HCT116 (cell line): ENCODE data around the gene COX20. TPM values are rescaled to one million over a fixed set of nuclear protein-coding genes. Genes with fewer than 3 reads are reported as not detected.

Source experiments
- ATAC-seq: fragments of 200-7000 bp; cut with Tn5 transposase; 2 replicates; pipeline ENCODE4 v1.9.1; 2020; ENCODE audit warnings: mild to moderate bottlenecking, moderate library complexity
- BruUV-seq: library from RNA; stranded (reverse); fragments of 400-500 nt; replicated peaks from 2 replicates; lab custom pipeline; 2021; lab: Mats Ljungman, UMichigan
- CTCF ChIA-PET: fragments of 300-600 bp; sonication (Branson Sonifier 250); formaldehyde crosslinking; loops from one replicate; lab custom pipeline; 2021; ENCODE audit warnings: antibody characterized with exemption; lab: Charles Lee
- POLR2A ChIA-PET: fragments of 300-600, 350-600 bp; sonication (Branson Sonifier 250); formaldehyde crosslinking; loops from one replicate; lab custom pipeline; 2021; ENCODE audit warnings: antibody characterized with exemption; lab: Charles Lee
- RAD21 ChIA-PET, 2 experiments: fragments of 300-600 bp; sonication (Branson Sonifier 250); formaldehyde crosslinking; loops; one replicate each; lab custom pipeline; 2023; ENCODE audit warnings: low total read pairs in 2 of 2; ENCODE audit not compliant: uncharacterized antibody in 2 of 2, unreplicated experiment in 2 of 2, low non-redundant PET in 1 of 2; lab: Charles Lee
- DNase-seq: peaks from one replicate; pipeline ENCODE4 v3.0.0-alpha.2; 2010; ENCODE audit warnings: low read depth, low spot score
- H2AFZ ChIP-seq: fragments of 200-600 bp; shearing (Covaris generic), sonication (generic); 2 replicates; pipeline ENCODE4 v1.6.1; 2017; ENCODE audit warnings: low read depth, mixed run types, mixed read lengths, antibody characterized with exemption, low read length; ENCODE audit not compliant: poor library complexity, severe bottlenecking
- H3K27ac ChIP-seq: 2 replicates; pipeline ENCODE4 v1.5.1; 2012; ENCODE audit warnings: low read depth, low read length
- H3K27me3 ChIP-seq: fragments of 200-600 bp; sonication (generic); 2 replicates; pipeline ENCODE4 v1.6.1; 2016; ENCODE audit warnings: mixed run types, low read length, mixed read lengths; ENCODE audit not compliant: insufficient read depth
- H3K36me3 ChIP-seq, 2 experiments: fragments of 200-500 bp in 1 of 2; fragments of 200-600 bp in 1 of 2; sonication (Bioruptor generic) in 1 of 2; sonication (generic) in 1 of 2; 2 replicates each; pipeline versions ENCODE4 v1.5.1 to v1.6.1; 2014 to 2016; ENCODE audit warnings: low read length in 2 of 2, inconsistent platforms in 1 of 2, mixed read lengths in 1 of 2, mixed run types in 1 of 2; ENCODE audit not compliant: insufficient read depth in 2 of 2, control insufficient read depth in 1 of 2
- H3K4me1 ChIP-seq, 2 experiments: fragments of 200-600 bp in 1 of 2; sonication (generic) in 1 of 2; 2 replicates each; pipeline versions ENCODE4 v1.5.1 to v1.6.1; 2012 to 2017; ENCODE audit warnings: low read length in 2 of 2, inconsistent platforms in 1 of 2, mild to moderate bottlenecking in 1 of 2, mixed read lengths in 1 of 2, mixed run types in 1 of 2, moderate library complexity in 1 of 2; ENCODE audit not compliant: insufficient read depth in 2 of 2, control insufficient read depth in 1 of 2
- H3K4me2 ChIP-seq: fragments of 200-600 bp; sonication (generic); 2 replicates; pipeline ENCODE4 v1.6.1; 2017; ENCODE audit warnings: mixed run types, low read length, mixed read lengths
- H3K4me3 ChIP-seq, 2 experiments: fragments of 200-600 bp in 1 of 2; sonication (generic) in 1 of 2; replicated peaks in 1 of 2; 2 replicates each; pipeline ENCODE4 v1.5.1; 2011 to 2016; ENCODE audit warnings: low read length in 2 of 2, control low read depth in 1 of 2, low read depth in 1 of 2, mild to moderate bottlenecking in 1 of 2, mixed read lengths in 1 of 2, mixed run types in 1 of 2
- H3K79me2 ChIP-seq: fragments of 200-600 bp; sonication (generic); 2 replicates; pipeline ENCODE4 v1.6.1; 2017; ENCODE audit warnings: mild to moderate bottlenecking, mixed run types, low read length, moderate library complexity, mixed read lengths; ENCODE audit not compliant: insufficient read depth
- H3K9ac ChIP-seq: fragments of 200-600 bp; sonication (generic); 2 replicates; pipeline ENCODE4 v1.6.1; 2016; ENCODE audit warnings: low read length, mixed read lengths
- H3K9me2 ChIP-seq: fragments of 200-600 bp; sonication (generic), shearing (Covaris generic); 2 replicates; pipeline ENCODE4 v1.6.1; 2017; ENCODE audit warnings: mixed run types, mild to moderate bottlenecking, moderate library complexity; ENCODE audit not compliant: insufficient read depth
- H3K9me3 ChIP-seq, 2 experiments: fragments of 200-500 bp in 1 of 2; fragments of 200-600 bp in 1 of 2; sonication (Bioruptor generic) in 1 of 2; sonication (generic) in 1 of 2; 2 replicates each; pipeline ENCODE4 v1.6.1; 2014 to 2017; ENCODE audit warnings: low read length in 2 of 2, mixed read lengths in 2 of 2, inconsistent platforms in 1 of 2, low read depth in 1 of 2, mild to moderate bottlenecking in 1 of 2, mixed run types in 1 of 2, moderate library complexity in 1 of 2; ENCODE audit not compliant: control insufficient read depth in 1 of 2, insufficient read depth in 1 of 2
- H4K20me1 ChIP-seq: fragments of 200-600 bp; sonication (generic), shearing (Covaris generic); 2 replicates; pipeline ENCODE4 v1.6.1; 2017; ENCODE audit warnings: mixed run types, mild to moderate bottlenecking, moderate library complexity; ENCODE audit not compliant: insufficient read depth
- ATF3 ChIP-seq: IDR thresholded peaks from 2 replicates; pipeline ENCODE4 v1.6.1; 2012
- CBX3 ChIP-seq: IDR thresholded peaks from 2 replicates; pipeline ENCODE4 v1.6.1; 2012; ENCODE audit warnings: low read depth
- CEBPB ChIP-seq: IDR thresholded peaks from 2 replicates; pipeline ENCODE4 v1.6.1; 2012; ENCODE audit warnings: low read depth
- ELF1 ChIP-seq: IDR thresholded peaks from 2 replicates; pipeline ENCODE4 v1.6.1; 2012; ENCODE audit warnings: low read depth, borderline replicate concordance
- EZH2phosphoT487 ChIP-seq: fragments of 200-600 bp; IDR thresholded peaks from 2 replicates; pipeline ENCODE4 v1.6.1; 2018; ENCODE audit warnings: antibody characterized with exemption, borderline replicate concordance
- MAX ChIP-seq: IDR thresholded peaks from 2 replicates; pipeline ENCODE4 v1.6.1; 2012
- POLR2A ChIP-seq: IDR thresholded peaks from 2 replicates; pipeline ENCODE4 v1.7.0; 2011; ENCODE audit warnings: borderline replicate concordance; ENCODE audit not compliant: insufficient read depth, insufficient read length; ENCODE audit errors: extremely low read depth
- REST ChIP-seq: IDR thresholded peaks from 2 replicates; pipeline ENCODE4 v1.6.1; 2012; ENCODE audit warnings: low read depth
- SIN3A ChIP-seq: IDR thresholded peaks from 2 replicates; pipeline ENCODE4 v1.6.1; 2012; ENCODE audit warnings: low read depth
- SP1 ChIP-seq: IDR thresholded peaks from 2 replicates; pipeline ENCODE4 v1.6.1; 2012; ENCODE audit warnings: low read depth
- SRF ChIP-seq: IDR thresholded peaks from 2 replicates; pipeline ENCODE4 v1.6.1; 2012; ENCODE audit warnings: low read depth
- TCF7L2 ChIP-seq: IDR thresholded peaks from 2 replicates; pipeline ENCODE4 v1.7.0; 2011; ENCODE audit warnings: borderline replicate concordance, inconsistent platforms; ENCODE audit not compliant: insufficient read depth, insufficient read length; ENCODE audit errors: extremely low read depth
- YY1 ChIP-seq: IDR thresholded peaks from 2 replicates; pipeline ENCODE4 v1.6.1; 2011; ENCODE audit warnings: low read length, low read depth, moderate library complexity, mild to moderate bottlenecking; ENCODE audit not compliant: insufficient replicate concordance; ENCODE audit errors: extremely low read depth
- ZFX ChIP-seq: fragments of 450-650 bp; IDR thresholded peaks from 2 replicates; pipeline ENCODE4 v1.6.1; 2017
- ZNF274 ChIP-seq: fragments of 200-500 bp; sonication (Bioruptor generic); IDR thresholded peaks from 2 replicates; pipeline ENCODE4 v1.6.1; 2014; ENCODE audit warnings: mild to moderate bottlenecking, low read depth, low read length, inconsistent platforms
- intact Hi-C: fragments of 100-400 bp; cut with micrococcal nuclease; formaldehyde crosslinking; loops from 2 replicates; pipeline ENCODE4 v1.10.0; 2022
- total RNA-seq: library from RNA; stranded (reverse); gene quantifications from one replicate; pipeline ENCODE4 v1.2.1, GENCODE V29; 2021; ENCODE audit not compliant: unreplicated experiment

The COX20 gene
- total RNA-seq, 1 experiment from 2014 or later = 48.1 TPM

GRCh38 chr1:244802041-244802440, 33.4 kb upstream of the COX20 start:
- H3K4me3 ChIP-seq = no peak overlapping the region
- H3K9me3 ChIP-seq = no peaks in the 10 kb centered on the region
- BruUV-seq = no TSS peak
- no peaks in the 10 kb centered on the region for H3K9me2 ChIP-seq
- no peak overlapping the region for H2AFZ ChIP-seq
- no peaks in the 10 kb centered on the region for H3K36me3 ChIP-seq
- RAD21 ChIA-PET = interaction anchor here (0.7 to 2.2 kb wide), 2 partner anchors 240 to 241 kb away, joined by 6 to 11 read pairs; no protein-coding TSS in a partner anchor
- CTCF ChIA-PET = interaction anchor here (0.8 to 2.1 kb wide), 5 partner anchors 26 to 260 kb away, joined by 3 to 26 read pairs (median 4); no protein-coding TSS in a partner anchor
- TF ChIP-seq SP1 = no peak
- no peak for TF ChIP-seq EZH2phosphoT487
- TF ChIP-seq MAX = no peak
- TF ChIP-seq POLR2A = no peak
- no peak for TF ChIP-seq SIN3A
- TF ChIP-seq CBX3 = no peak
- no peak for TF ChIP-seq SRF
- TF ChIP-seq ZFX = no peak
- no peak for TF ChIP-seq ELF1
- TF ChIP-seq ATF3 = no peak
- no peak for TF ChIP-seq ZNF274
- TF ChIP-seq TCF7L2 = no peak
- no peak for TF ChIP-seq REST
- TF ChIP-seq CEBPB = no peak
- TF ChIP-seq YY1 = no peak
- TF ChIP-seq, all 23 proteins: peak for 0
- no peak overlapping the region for H3K9ac ChIP-seq
- no peak for DNase-seq
- peaks cover 7 to 9% of the 10 kb centered on the region in 2 experiments; a peak in 3 of 4 replicates for H3K4me1 ChIP-seq
- H3K27ac ChIP-seq = no peak overlapping the region
- intact Hi-C loops = no loop called here
- H3K4me2 ChIP-seq = no peak overlapping the region
- no peaks in the 10 kb centered on the region for H4K20me1 ChIP-seq
- no peaks in the 10 kb centered on the region for H3K27me3 ChIP-seq
- POLR2A ChIA-PET = no interaction called here
- ATAC-seq = no peak
- H3K79me2 ChIP-seq = no peaks in the 10 kb centered on the region
